Keratinocyte (primary cell): ENCODE data around the gene PCA3. TPM values are rescaled to one million over a fixed set of nuclear protein-coding genes. Genes with fewer than 3 reads are reported as not detected.
A peak's percentile ranks its signal among the peaks of the same experiment; 100 is the strongest.

Experiments used
- DNase-seq: peaks from one replicate; pipeline ENCODE4 v3.0.0-alpha.2; 2011; ENCODE audit warnings: low read depth, missing footprints, low spot score
- FAIRE-seq: peaks from 2 replicates; lab custom pipeline; 2011; peaks lifted over from hg19 to GRCh38; lab: Jason Lieb, UNC
- H2AFZ ChIP-seq: 2 replicates; pipeline ENCODE4 v1.6.0; 2012; ENCODE audit warnings: low read length, control low read depth, inconsistent platforms; ENCODE audit not compliant: control insufficient read depth
- H3K27ac ChIP-seq: 2 replicates; pipeline ENCODE4 v1.5.1; 2011; ENCODE audit warnings: low read length; ENCODE audit not compliant: control insufficient read depth, insufficient read depth
- H3K27me3 ChIP-seq: 3 replicates; pipeline ENCODE4 v1.6.0; 2011; ENCODE audit warnings: low read length; ENCODE audit not compliant: control insufficient read depth, insufficient read depth; ENCODE audit errors: extremely low read depth
- H3K36me3 ChIP-seq, 2 experiments: 2 replicates in 1 of 2; 3 replicates in 1 of 2; pipeline ENCODE4 v1.5.1; 2011; ENCODE audit warnings: low read length in 2 of 2, mild to moderate bottlenecking in 1 of 2; ENCODE audit not compliant: control insufficient read depth in 2 of 2, insufficient read depth in 2 of 2; ENCODE audit errors: extremely low read depth in 1 of 2
- H3K4me1 ChIP-seq: 3 replicates; pipeline ENCODE4 v1.5.1; 2011; ENCODE audit warnings: low read length; ENCODE audit not compliant: control insufficient read depth, insufficient read depth; ENCODE audit errors: extremely low read depth
- H3K4me2 ChIP-seq: 3 replicates; pipeline ENCODE4 v1.6.0; 2011; ENCODE audit warnings: low read depth, low read length; ENCODE audit not compliant: control insufficient read depth, insufficient read depth; ENCODE audit errors: extremely low read depth
- H3K4me3 ChIP-seq, 3 experiments: fragments of 200-600 bp in 1 of 3; sonication (generic) in 1 of 3; 2 replicates in 2 of 3; 3 replicates in 1 of 3; pipeline ENCODE4 v1.5.1; 2011 to 2016; ENCODE audit warnings: low read length in 3 of 3, mild to moderate bottlenecking in 3 of 3, control low read depth in 2 of 3, inconsistent platforms in 1 of 3, low read depth in 1 of 3, mixed read lengths in 1 of 3, mixed run types in 1 of 3, moderate library complexity in 1 of 3; ENCODE audit not compliant: control insufficient read depth in 2 of 3, insufficient read depth in 2 of 3; ENCODE audit errors: extremely low read depth in 1 of 3
- H3K79me2 ChIP-seq: 2 replicates; pipeline ENCODE4 v1.6.0; 2012; ENCODE audit warnings: low read length; ENCODE audit not compliant: control insufficient read depth, insufficient read depth
- H3K9ac ChIP-seq: 3 replicates; pipeline ENCODE4 v1.6.0; 2011; ENCODE audit warnings: low read length; ENCODE audit not compliant: control insufficient read depth, insufficient read depth; ENCODE audit errors: extremely low read depth
- H3K9me1 ChIP-seq: 3 replicates; pipeline ENCODE4 v1.6.0; 2011; ENCODE audit warnings: low read length; ENCODE audit not compliant: control insufficient read depth, insufficient read depth; ENCODE audit errors: extremely low read depth
- H3K9me3 ChIP-seq: 2 replicates; pipeline ENCODE4 v1.5.1; 2012; ENCODE audit warnings: low read depth, low read length; ENCODE audit not compliant: control insufficient read depth
- H4K20me1 ChIP-seq: 3 replicates; pipeline ENCODE4 v1.6.0; 2011; ENCODE audit warnings: low read length; ENCODE audit not compliant: control insufficient read depth, insufficient read depth; ENCODE audit errors: extremely low read depth
- EZH2 ChIP-seq: IDR thresholded peaks from one replicate; pipeline ENCODE4 v1.6.1; 2012; ENCODE audit warnings: inconsistent platforms, mild to moderate bottlenecking, low read length, moderate library complexity
- dilution Hi-C: fragments of 300-500 bp; cut with MboI; formaldehyde crosslinking; loops from one replicate; pipeline ENCODE4 v1.7.0; 2020; ENCODE audit warnings: low sequenced_read_pairs; ENCODE audit not compliant: extremely low pct_ligation_motif_present
- polyA plus RNA-seq, 5 experiments: library from polyadenylated mRNA; depleted of rRNA in 3 of 5; stranded (reverse) in 3 of 5; stranded (forward) in 1 of 5; unstranded in 1 of 5; fragments of >200 nt; gene quantifications; 1 replicate in 1 of 5; 2 replicates in 3 of 5; 3 replicates in 1 of 5; pipeline versions ENCODE4 v1.2.1 to v1.2.3, GENCODE V29; 2011 to 2012; ENCODE audit warnings: missing spikeins in 2 of 5, low read depth in 1 of 5, low replicate concordance in 1 of 5
- TF ChIP-seq, protein P1 (sequence below), 3 experiments: IDR thresholded peaks in 1 of 3; conservative IDR thresholded peaks in 1 of 3; optimal IDR thresholded peaks in 1 of 3; 2 replicates in 2 of 3; 3 replicates in 1 of 3; pipeline versions ENCODE3 to v1.5.1; 2011; ENCODE audit warnings: low read length in 3 of 3, mild to moderate bottlenecking in 3 of 3, moderate library complexity in 2 of 3, control low read depth in 1 of 3, inconsistent platforms in 1 of 3; ENCODE audit not compliant: insufficient read depth in 2 of 3; ENCODE audit errors: extremely low read depth in 1 of 3

Gene PCA3
- polyA plus RNA-seq, 1 donor (not counting 4 experiments of a cell fraction or from before 2014, with no cell fraction given): not detected

DNA sequence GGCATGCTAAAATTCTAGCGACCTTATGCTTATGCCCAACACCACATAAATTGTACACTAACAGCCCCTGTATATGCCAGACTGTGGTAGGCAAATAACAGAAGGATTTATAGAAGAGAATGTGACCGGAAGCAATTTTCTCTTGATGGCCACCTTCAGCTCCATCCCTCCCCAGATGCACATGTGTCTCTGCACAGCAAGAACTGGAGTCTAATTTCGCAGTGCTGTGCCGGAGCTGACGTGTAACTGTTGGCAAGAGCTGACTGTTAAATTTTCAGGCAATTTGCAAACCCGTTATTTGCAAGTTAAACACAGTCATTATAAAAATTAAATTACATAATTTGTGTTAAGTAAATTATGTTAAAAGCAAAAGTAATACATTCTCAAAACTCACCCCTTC lies 48.4 kb downstream of the PCA3 start:
- FAIRE-seq: no peak
- dilution Hi-C loops: loop anchor here (25.0 kb wide), 1 partner anchor 175 kb away; no protein-coding TSS in a partner anchor
- no peak for DNase-seq
- Histone ChIP-seq H2AFZ (no peak overlapping the region), H3K9me1 (no peaks in the 10 kb centered on the region), H3K4me3 (no peak overlapping the region), H3K4me2 (no peak overlapping the region), H4K20me1 (no peaks in the 10 kb centered on the region), H3K9me3 (no peaks in the 10 kb centered on the region), H3K9ac (no peak overlapping the region), H3K27ac (no peak overlapping the region), H3K27me3 (no peaks in the 10 kb centered on the region), H3K4me1 (peaks cover 7% of the 10 kb centered on the region), H3K36me3 (no peaks in the 10 kb centered on the region), H3K79me2 (no peaks in the 10 kb centered on the region)
- no peak for TF ChIP-seq EZH2
- TF ChIP-seq, protein P1, sequence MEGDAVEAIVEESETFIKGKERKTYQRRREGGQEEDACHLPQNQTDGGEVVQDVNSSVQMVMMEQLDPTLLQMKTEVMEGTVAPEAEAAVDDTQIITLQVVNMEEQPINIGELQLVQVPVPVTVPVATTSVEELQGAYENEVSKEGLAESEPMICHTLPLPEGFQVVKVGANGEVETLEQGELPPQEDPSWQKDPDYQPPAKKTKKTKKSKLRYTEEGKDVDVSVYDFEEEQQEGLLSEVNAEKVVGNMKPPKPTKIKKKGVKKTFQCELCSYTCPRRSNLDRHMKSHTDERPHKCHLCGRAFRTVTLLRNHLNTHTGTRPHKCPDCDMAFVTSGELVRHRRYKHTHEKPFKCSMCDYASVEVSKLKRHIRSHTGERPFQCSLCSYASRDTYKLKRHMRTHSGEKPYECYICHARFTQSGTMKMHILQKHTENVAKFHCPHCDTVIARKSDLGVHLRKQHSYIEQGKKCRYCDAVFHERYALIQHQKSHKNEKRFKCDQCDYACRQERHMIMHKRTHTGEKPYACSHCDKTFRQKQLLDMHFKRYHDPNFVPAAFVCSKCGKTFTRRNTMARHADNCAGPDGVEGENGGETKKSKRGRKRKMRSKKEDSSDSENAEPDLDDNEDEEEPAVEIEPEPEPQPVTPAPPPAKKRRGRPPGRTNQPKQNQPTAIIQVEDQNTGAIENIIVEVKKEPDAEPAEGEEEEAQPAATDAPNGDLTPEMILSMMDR (optimal IDR thresholded peaks at IDR 0.05 in 1 of 3, IDR thresholded peaks at IDR 0.05 in 1 of 3, conservative IDR thresholded peaks at IDR 0.05 in 1 of 3; ENCODE audit: extremely low read depth in 1 of 3, insufficient read depth in 2 of 3, low read length in 3 of 3): no peak

DNA sequence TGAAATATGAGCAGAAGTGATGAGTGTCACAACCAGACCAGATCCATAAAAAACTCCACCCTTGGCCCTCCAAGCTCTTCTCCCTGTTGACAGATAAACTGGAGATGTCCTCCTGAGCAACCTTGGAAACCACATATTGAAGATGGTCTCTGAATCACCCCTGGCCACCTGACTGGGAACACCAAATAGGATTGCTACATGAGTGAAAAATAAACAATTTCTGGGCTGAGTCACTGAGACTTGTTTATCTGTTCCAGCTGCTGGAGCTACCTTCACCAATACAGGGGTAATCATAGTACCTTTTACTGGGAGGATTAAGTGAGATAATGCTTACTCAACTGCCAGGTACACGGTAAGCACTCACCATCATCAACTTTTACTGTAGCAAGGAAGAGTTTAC lies 53.3 kb downstream of the PCA3 start:
- Histone ChIP-seq H3K9me1 (no peaks in the 10 kb centered on the region), H3K4me1 (peaks cover 15% of the 10 kb centered on the region), H3K27ac (no peak overlapping the region), H3K9ac (no peak overlapping the region), H4K20me1 (no peaks in the 10 kb centered on the region), H3K4me2 (no peak overlapping the region), H3K9me3 (no peaks in the 10 kb centered on the region), H3K27me3 (no peaks in the 10 kb centered on the region), H2AFZ (no peak overlapping the region), H3K36me3 (no peaks in the 10 kb centered on the region), H3K79me2 (no peaks in the 10 kb centered on the region), H3K4me3 (no peak overlapping the region)
- DNase-seq (no peak), FAIRE-seq (peak; percentile 5)
- TF ChIP-seq, protein P1 (optimal IDR thresholded peaks at IDR 0.05 in 1 of 3, IDR thresholded peaks at IDR 0.05 in 1 of 3, conservative IDR thresholded peaks at IDR 0.05 in 1 of 3; ENCODE audit: extremely low read depth in 1 of 3, insufficient read depth in 2 of 3, low read length in 3 of 3): no peak
- TF ChIP-seq EZH2: no peak
- dilution Hi-C loops: loop anchor here (25.0 kb wide), 1 partner anchor 170 kb away; no protein-coding TSS in a partner anchor
